ENCODE measurements around the gene LRRC28.

Gene LRRC28

GRCh38 chr15:99345242-99345641 is 94.0 kb downstream of the LRRC28 start:
- no CpG with 5 or more reads among the region's 2 CpGs for WGBS (ENCODE audit: extremely low coverage, insufficient coverage, insufficient read length)
- peaks cover 3 to 5% of the 10 kb centered on the region in 2 experiments for H3K4me1 ChIP-seq (ENCODE audit: control insufficient read depth in 1 of 2, insufficient read depth in 2 of 2, low read length in 2 of 2)
- H3K27me3 ChIP-seq (ENCODE audit: insufficient read depth, low read length) = no peaks in the 10 kb centered on the region
- H3K23ac ChIP-seq (ENCODE audit: low read length) = no peak overlapping the region
- no peaks in the 10 kb centered on the region for H3K36me3 ChIP-seq (ENCODE audit: control insufficient read depth in 1 of 2, insufficient read depth in 2 of 2, low read length in 2 of 2)
- no peak overlapping the region for H2BK120ac ChIP-seq (ENCODE audit: insufficient read depth, low read length, poor library complexity)
- no peak overlapping the region for H2BK5ac ChIP-seq (ENCODE audit: low read depth, low read length, poor library complexity)
- H3K18ac ChIP-seq (ENCODE audit: low read length) = no peak overlapping the region
- no peak overlapping the region for H4K12ac ChIP-seq (ENCODE audit: low read depth, low read length)
- no peaks in the 10 kb centered on the region for H3K9me3 ChIP-seq (ENCODE audit: insufficient read depth, low read depth, low read length)
- H4K8ac ChIP-seq (ENCODE audit: low read depth, low read length) = no peak overlapping the region
- peaks cover 9% of the 10 kb centered on the region for H3K79me1 ChIP-seq (ENCODE audit: low read length)
- no peak for DNase-seq
- H3K14ac ChIP-seq (ENCODE audit: low read length) = no peak overlapping the region
- no peaks in the 10 kb centered on the region for H3K79me2 ChIP-seq (ENCODE audit: control insufficient read depth, insufficient read depth, low read length, poor library complexity)
- H3K4me2 ChIP-seq (ENCODE audit: low read length) = no peak overlapping the region
- H2AFZ ChIP-seq (ENCODE audit: insufficient read depth, low read length, poor library complexity) = no peak overlapping the region
- H3K4me3 ChIP-seq (ENCODE audit: low read depth, low read length) = no peak overlapping the region
- no peak overlapping the region for H3K27ac ChIP-seq (ENCODE audit: low read depth, low read length)
- H2AK5ac ChIP-seq (ENCODE audit: low read length) = no peak overlapping the region
- no peak overlapping the region for H2BK12ac ChIP-seq (ENCODE audit: low read length)
- H3K9ac ChIP-seq (ENCODE audit: low read length) = no peak overlapping the region
- no peak overlapping the region for H4K91ac ChIP-seq (ENCODE audit: low read depth, low read length)
- no peak overlapping the region for H3K4ac ChIP-seq (ENCODE audit: low read depth, low read length)

- Histone ChIP-seq H3K9ac (ENCODE audit: low read length) (no peak overlapping the region), H2AK5ac (ENCODE audit: low read length) (no peak overlapping the region), H4K8ac (ENCODE audit: low read depth, low read length) (no peak overlapping the region), H4K91ac (ENCODE audit: low read depth, low read length) (no peak overlapping the region), H2AFZ (ENCODE audit: insufficient read depth, low read length, poor library complexity) (no peak overlapping the region), H3K27me3 (ENCODE audit: insufficient read depth, low read length) (no peaks in the 10 kb centered on the region), H3K4me1 (ENCODE audit: control insufficient read depth in 1 of 2, insufficient read depth in 2 of 2, low read length in 2 of 2) (peaks cover 3 to 5% of the 10 kb centered on the region in 2 experiments), H2BK120ac (ENCODE audit: insufficient read depth, low read length, poor library complexity) (no peak overlapping the region), H4K12ac (ENCODE audit: low read depth, low read length) (no peak overlapping the region), H3K27ac (ENCODE audit: low read depth, low read length) (no peak overlapping the region), H3K4me3 (ENCODE audit: low read depth, low read length) (no peak overlapping the region), H2BK12ac (ENCODE audit: low read length) (no peak overlapping the region), H3K4me2 (ENCODE audit: low read length) (no peak overlapping the region), H3K36me3 (ENCODE audit: control insufficient read depth in 1 of 2, insufficient read depth in 2 of 2, low read length in 2 of 2) (no peaks in the 10 kb centered on the region), H3K14ac (ENCODE audit: low read length) (no peak overlapping the region), H3K79me1 (ENCODE audit: low read length) (peaks cover 9% of the 10 kb centered on the region), H3K79me2 (ENCODE audit: control insufficient read depth, insufficient read depth, low read length, poor library complexity) (no peaks in the 10 kb centered on the region), H3K9me3 (ENCODE audit: insufficient read depth, low read depth, low read length) (no peaks in the 10 kb centered on the region), H2BK5ac (ENCODE audit: low read depth, low read length, poor library complexity) (no peak overlapping the region), H3K18ac (ENCODE audit: low read length) (no peak overlapping the region), H3K4ac (ENCODE audit: low read depth, low read length) (no peak overlapping the region), H3K23ac (ENCODE audit: low read length) (no peak overlapping the region)
- DNase-seq = peak in 1 of 2 donors; percentile 30
- WGBS (ENCODE audit: extremely low coverage, insufficient coverage, insufficient read length) = no CpG with 5 or more reads among the region's 3 CpGs
Observed at GRCh38 chr15:99345832-99346462, 94.7 kb downstream of the LRRC28 start.

GRCh38 chr15:99347574-99347973 is 96.3 kb downstream of the LRRC28 start:
- H3K4me1 ChIP-seq (ENCODE audit: control insufficient read depth in 1 of 2, insufficient read depth in 2 of 2, low read length in 2 of 2) = no peaks in the 10 kb centered on the region
- no peak overlapping the region for H3K23ac ChIP-seq (ENCODE audit: low read length)
- WGBS (ENCODE audit: extremely low coverage, insufficient coverage, insufficient read length) = no CpG with 5 or more reads among the region's 1 CpG
- DNase-seq = peak in 1 of 2 donors; percentile 21
- no peak overlapping the region for H2BK12ac ChIP-seq (ENCODE audit: low read length)
- no peaks in the 10 kb centered on the region for H3K79me2 ChIP-seq (ENCODE audit: control insufficient read depth, insufficient read depth, low read length, poor library complexity)
- no peak overlapping the region for H4K91ac ChIP-seq (ENCODE audit: low read depth, low read length)
- no peaks in the 10 kb centered on the region for H3K36me3 ChIP-seq (ENCODE audit: control insufficient read depth in 1 of 2, insufficient read depth in 2 of 2, low read length in 2 of 2)
- H3K79me1 ChIP-seq (ENCODE audit: low read length) = peaks cover 2% of the 10 kb centered on the region
- no peak overlapping the region for H3K14ac ChIP-seq (ENCODE audit: low read length)
- no peak overlapping the region for H3K27ac ChIP-seq (ENCODE audit: low read depth, low read length)
- no peak overlapping the region for H2AK5ac ChIP-seq (ENCODE audit: low read length)
- H4K12ac ChIP-seq (ENCODE audit: low read depth, low read length) = no peak overlapping the region
- H2BK5ac ChIP-seq (ENCODE audit: low read depth, low read length, poor library complexity) = no peak overlapping the region
- no peaks in the 10 kb centered on the region for H3K9me3 ChIP-seq (ENCODE audit: insufficient read depth, low read depth, low read length)
- no peak overlapping the region for H3K18ac ChIP-seq (ENCODE audit: low read length)
- H3K9ac ChIP-seq (ENCODE audit: low read length) = no peak overlapping the region
- no peak overlapping the region for H3K4me2 ChIP-seq (ENCODE audit: low read length)
- H2BK120ac ChIP-seq (ENCODE audit: insufficient read depth, low read length, poor library complexity) = no peak overlapping the region
- H2AFZ ChIP-seq (ENCODE audit: insufficient read depth, low read length, poor library complexity) = no peak overlapping the region
- H3K4me3 ChIP-seq (ENCODE audit: low read depth, low read length) = no peak overlapping the region
- no peaks in the 10 kb centered on the region for H3K27me3 ChIP-seq (ENCODE audit: insufficient read depth, low read length)
- H3K4ac ChIP-seq (ENCODE audit: low read depth, low read length) = no peak overlapping the region
- no peak overlapping the region for H4K8ac ChIP-seq (ENCODE audit: low read depth, low read length)

GRCh38 chr15:99348412-99348811 is 97.1 kb downstream of the LRRC28 start:
- no peak overlapping the region for H4K12ac ChIP-seq (ENCODE audit: low read depth, low read length)
- H4K8ac ChIP-seq (ENCODE audit: low read depth, low read length) = no peak overlapping the region
- H2BK120ac ChIP-seq (ENCODE audit: insufficient read depth, low read length, poor library complexity) = no peak overlapping the region
- no peak overlapping the region for H2AK5ac ChIP-seq (ENCODE audit: low read length)
- no peak overlapping the region for H2AFZ ChIP-seq (ENCODE audit: insufficient read depth, low read length, poor library complexity)
- H3K4ac ChIP-seq (ENCODE audit: low read depth, low read length) = no peak overlapping the region
- no CpG with 5 or more reads among the region's 3 CpGs for WGBS (ENCODE audit: extremely low coverage, insufficient coverage, insufficient read length)
- H3K9me3 ChIP-seq (ENCODE audit: insufficient read depth, low read depth, low read length) = no peaks in the 10 kb centered on the region
- no peaks in the 10 kb centered on the region for H3K27me3 ChIP-seq (ENCODE audit: insufficient read depth, low read length)
- no peak overlapping the region for H2BK5ac ChIP-seq (ENCODE audit: low read depth, low read length, poor library complexity)
- H2BK12ac ChIP-seq (ENCODE audit: low read length) = no peak overlapping the region
- no peaks in the 10 kb centered on the region for H3K4me1 ChIP-seq (ENCODE audit: control insufficient read depth in 1 of 2, insufficient read depth in 2 of 2, low read length in 2 of 2)
- H3K36me3 ChIP-seq (ENCODE audit: control insufficient read depth in 1 of 2, insufficient read depth in 2 of 2, low read length in 2 of 2) = peaks cover 0 to 2% of the 10 kb centered on the region in 2 experiments
- H3K23ac ChIP-seq (ENCODE audit: low read length) = no peak overlapping the region
- H4K91ac ChIP-seq (ENCODE audit: low read depth, low read length) = no peak overlapping the region
- H3K9ac ChIP-seq (ENCODE audit: low read length) = no peak overlapping the region
- no peak overlapping the region for H3K4me3 ChIP-seq (ENCODE audit: low read depth, low read length)
- no peak overlapping the region for H3K4me2 ChIP-seq (ENCODE audit: low read length)
- no peak for DNase-seq
- H3K79me2 ChIP-seq (ENCODE audit: control insufficient read depth, insufficient read depth, low read length, poor library complexity) = no peaks in the 10 kb centered on the region
- H3K18ac ChIP-seq (ENCODE audit: low read length) = no peak overlapping the region
- H3K79me1 ChIP-seq (ENCODE audit: low read length) = no peaks in the 10 kb centered on the region
- no peak overlapping the region for H3K27ac ChIP-seq (ENCODE audit: low read depth, low read length)
- H3K14ac ChIP-seq (ENCODE audit: low read length) = no peak overlapping the region

Data from trophoblast cell (in vitro differentiated cells and primary cell).